GM12878 (cell line): ENCODE measurements around the gene FSTL4.

Experiments
- CTCF ChIP-seq, 3 experiments: IDR thresholded peaks in 2 of 3; conservative IDR thresholded peaks in 1 of 3; 2 replicates each; pipeline ENCODE4 v1.5.1; 2011; ENCODE audit warnings: low read depth in 3 of 3, low read length in 3 of 3, mild to moderate bottlenecking in 3 of 3, control low read depth in 2 of 3, moderate library complexity in 2 of 3, inconsistent platforms in 1 of 3, mixed read lengths in 1 of 3; ENCODE audit not compliant: control insufficient read depth in 2 of 3, insufficient read depth in 1 of 3; ENCODE audit errors: extremely low read depth in 1 of 3
- EP300 ChIP-seq, 2 experiments: fragments of 150-350 bp in 1 of 2; IDR thresholded peaks; 2 replicates each; pipeline ENCODE4 v1.6.1; 2011 to 2012; ENCODE audit warnings: low read depth in 2 of 2, low read length in 2 of 2, borderline replicate concordance in 1 of 2, improper control_type of control experiment in 1 of 2, inconsistent platforms in 1 of 2; ENCODE audit not compliant: control insufficient read depth in 1 of 2
- KDM1A ChIP-seq: fragments of 200-600 bp; sonication (generic); IDR thresholded peaks from 2 replicates; pipeline ENCODE4 v1.6.1; 2016; ENCODE audit warnings: borderline replicate concordance
- MAX ChIP-seq: IDR thresholded peaks from 2 replicates; pipeline ENCODE4 v1.6.1; 2012; ENCODE audit warnings: low read depth, low read length, improper control_type of control experiment
- MTA3 ChIP-seq: IDR thresholded peaks from 2 replicates; pipeline ENCODE4 v1.6.1; 2012; ENCODE audit warnings: low read length, inconsistent platforms, borderline replicate concordance
- POLR2A ChIP-seq: IDR thresholded peaks from 2 replicates; pipeline ENCODE4 v1.6.1; 2011; ENCODE audit warnings: low read depth, mild to moderate bottlenecking, low read length
- POLR2AphosphoS5 ChIP-seq: IDR thresholded peaks from 2 replicates; pipeline ENCODE4 v1.6.1; 2011; ENCODE audit warnings: mild to moderate bottlenecking, low read length, inconsistent platforms
- SIX5 ChIP-seq: IDR thresholded peaks from 2 replicates; pipeline ENCODE4 v1.6.1; 2011; ENCODE audit warnings: mild to moderate bottlenecking, low read depth, low read length, moderate library complexity; ENCODE audit not compliant: severe bottlenecking
- TCF12 ChIP-seq: IDR thresholded peaks from 2 replicates; pipeline ENCODE4 v1.6.1; 2011; ENCODE audit warnings: low read depth, mild to moderate bottlenecking, low read length
- WRNIP1 ChIP-seq: IDR thresholded peaks from 2 replicates; pipeline ENCODE4 v1.6.1; 2011; ENCODE audit warnings: low read depth, low read length, improper control_type of control experiment, borderline replicate concordance
- ZNF217 ChIP-seq: fragments of 450-650 bp; IDR thresholded peaks from 2 replicates; pipeline ENCODE4 v1.6.1; 2017; ENCODE audit warnings: antibody characterized with exemption, mild to moderate bottlenecking

GRCh38 chr5:133295520-133295919 lies 316.8 kb downstream of the FSTL4 start:
- no peak for TF ChIP-seq ZNF217
- no peak for TF ChIP-seq POLR2A
- no peak for TF ChIP-seq CTCF (IDR thresholded peaks at IDR 0.05 in 2 of 3, conservative IDR thresholded peaks at IDR 0.05 in 1 of 3; ENCODE audit: control insufficient read depth in 2 of 3, extremely low read depth in 1 of 3, insufficient read depth in 1 of 3, low read depth in 3 of 3, low read length in 3 of 3)
- TF ChIP-seq SIX5, result no peak
- TF ChIP-seq MTA3, result no peak
- TF ChIP-seq KDM1A, result no peak
- TF ChIP-seq POLR2AphosphoS5, result no peak
- TF ChIP-seq EP300 (IDR thresholded peaks at IDR 0.05; ENCODE audit: borderline replicate concordance in 1 of 2, control insufficient read depth in 1 of 2, low read depth in 2 of 2, low read length in 2 of 2), result no peak
- TF ChIP-seq MAX, result no peak
- TF ChIP-seq WRNIP1, result no peak
- no peak for TF ChIP-seq TCF12
